GM19025 (cell line): ENCODE data around the gene PIP4K2A.
"Not testable (repeated sequence)": the region's sequence is repeated elsewhere in the genome, so short reads cannot be mapped to it uniquely, and the experiment has no call there.

Experiments used
- ATAC-seq: cut with Tn5 transposase; IDR thresholded peaks from one replicate; pipeline ENCODE4 v1.9.1; 2021; ENCODE audit warnings: mild to moderate bottlenecking, low read depth, moderate library complexity; ENCODE audit not compliant: unreplicated experiment

Gene PIP4K2A

DNA sequence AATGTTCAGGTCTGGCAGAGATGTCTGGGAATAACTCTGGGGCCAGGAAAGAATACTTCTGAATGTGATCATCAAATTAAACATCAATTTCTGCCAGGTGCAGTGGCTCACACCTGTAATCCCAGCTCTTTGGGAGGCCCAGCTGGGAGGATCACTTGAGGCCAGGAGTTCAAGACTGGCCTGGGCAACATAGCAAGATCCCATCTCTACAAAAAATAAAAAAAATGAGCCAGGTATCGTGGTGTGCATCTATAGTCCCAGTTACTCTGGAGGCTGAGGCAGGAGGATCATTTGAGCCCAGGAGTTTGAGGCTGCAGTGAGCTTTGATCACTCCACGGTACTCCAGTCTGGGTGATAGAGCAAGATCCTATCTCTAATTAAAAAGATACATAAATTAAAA, 214.4 kb downstream of the PIP4K2A start:
- ATAC-seq: not testable (repeated sequence)

- ATAC-seq: no peak
These were observed 219.0 kb downstream of the PIP4K2A start for GRCh38 chr10:22495396-22495795.

- ATAC-seq: no peak
These were observed 220.4 kb downstream of the PIP4K2A start for GRCh38 chr10:22494007-22494406.

- no peak for ATAC-seq
These were observed 222.3 kb downstream of the PIP4K2A start for GRCh38 chr10:22491931-22492615.

DNA sequence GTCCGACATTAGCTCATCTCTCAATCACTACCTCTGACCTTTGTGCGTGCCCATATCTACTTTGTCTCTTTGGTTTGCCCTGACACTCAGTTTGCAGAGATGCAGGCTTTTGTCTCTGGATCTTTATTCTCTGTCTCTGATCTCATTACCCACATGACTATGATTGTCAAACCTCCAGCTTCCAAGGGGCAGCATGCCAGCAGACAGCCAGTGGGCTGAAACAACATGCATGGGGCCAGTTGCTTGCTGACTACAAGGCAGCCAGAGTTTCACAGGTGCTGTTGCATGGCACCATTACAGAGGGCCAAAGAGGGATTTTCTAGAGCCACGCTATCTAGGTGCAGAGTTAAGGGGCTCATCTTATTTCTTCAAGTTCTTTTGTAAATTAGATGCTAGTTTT, 222.9 kb downstream of the PIP4K2A start:
- no peak for ATAC-seq

DNA sequence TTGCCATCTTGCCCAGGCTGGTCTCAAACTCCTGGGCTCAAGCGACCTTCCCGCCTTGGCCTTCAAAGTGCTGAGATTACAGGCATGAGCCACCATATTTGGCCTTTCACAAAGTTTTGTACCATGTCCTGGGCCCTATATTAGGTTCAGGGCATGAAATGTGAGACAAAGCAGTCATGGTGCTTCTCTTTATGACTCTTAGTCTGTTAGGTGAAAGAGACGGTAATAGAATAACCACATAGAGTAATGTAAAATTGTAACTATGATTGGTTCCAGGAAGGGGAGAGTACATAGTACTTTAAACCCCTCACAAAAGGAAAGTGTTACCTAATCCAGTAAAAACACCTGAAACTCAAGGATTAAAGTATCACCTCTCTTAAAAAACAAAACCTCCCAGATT, 224.4 kb downstream of the PIP4K2A start:
- no peak for ATAC-seq

DNA sequence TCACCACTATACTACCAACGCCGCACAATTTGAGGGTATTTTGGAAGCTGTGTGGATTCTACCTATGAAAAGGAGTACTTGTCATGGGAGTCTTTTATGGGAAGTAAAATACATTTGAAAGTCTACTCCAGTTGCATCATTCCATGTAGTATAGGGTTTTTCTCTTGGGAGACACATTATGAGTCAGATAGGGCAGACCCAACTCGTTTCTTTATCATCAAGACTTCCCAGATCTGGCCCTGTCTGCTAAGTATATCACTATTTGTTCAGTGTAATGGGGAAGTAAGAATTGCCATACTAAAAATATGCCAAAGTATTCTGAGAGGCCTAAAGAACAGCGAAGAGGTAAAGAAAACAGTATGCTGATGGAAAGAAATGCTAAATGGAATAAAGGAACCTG, 224.9 kb downstream of the PIP4K2A start:
- ATAC-seq: no peak

GRCh38 chr10:22486431-22486830, 227.9 kb downstream of the PIP4K2A start:
- ATAC-seq: no peak
